A549 (cell line): ENCODE measurements around the gene CELF6. TPM values are rescaled to one million over a fixed set of nuclear protein-coding genes. Genes with fewer than 3 reads are reported as not detected.

Experiments
- ATAC-seq, 2 experiments: fragments of 200-7000 bp in 1 of 2; fragments of >200 bp in 1 of 2; cut with Nextera tagmentation in 1 of 2; cut with Tn5 transposase in 1 of 2; 3 replicates each; pipeline versions ENCODE4 v1.8.0 to v1.9.1; 2018 to 2020; ENCODE audit warnings: mild to moderate bottlenecking in 1 of 2, moderate library complexity in 1 of 2
- CTCF ChIA-PET: fragments of 300-600 bp; sonication (Branson Sonifier 250); formaldehyde crosslinking; extraction: SDS; loops from one replicate; lab custom pipeline; 2021; ENCODE audit warnings: antibody characterized with exemption, inconsistent platforms; lab: Yijun Ruan, JAX
- POLR2A ChIA-PET: fragments of 350-600 bp; formaldehyde crosslinking; extraction: SDS; loops from one replicate; lab custom pipeline; 2021; ENCODE audit warnings: antibody characterized with exemption, inconsistent platforms; lab: Yijun Ruan, JAX
- DNase-seq, 2 experiments: peaks; one replicate each; pipeline versions ENCODE4 v3.0.0 to v3.0.0-alpha.2; 2011 to 2016; ENCODE audit warnings: low read depth in 1 of 2, low spot score in 1 of 2
- FAIRE-seq: peaks from 2 replicates; lab custom pipeline; 2011; peaks lifted over from hg19 to GRCh38; lab: Jason Lieb, UNC
- H3K27ac ChIP-seq, 2 experiments: fragments of >200 bp; sonication (Bioruptor Twin); formaldehyde crosslinking; 3 replicates each; pipeline ENCODE4 v1.5.1; 2016 to 2017
- H3K4me1 ChIP-seq: fragments of >200 bp; sonication (Bioruptor Twin); formaldehyde crosslinking; 3 replicates; pipeline ENCODE4 v1.6.1; 2016
- H3K4me2 ChIP-seq: fragments of >200 bp; sonication (Bioruptor Twin); formaldehyde crosslinking; 3 replicates; pipeline ENCODE4 v1.6.1; 2016
- H3K4me3 ChIP-seq: fragments of >200 bp; sonication (Bioruptor Twin); formaldehyde crosslinking; 3 replicates; pipeline ENCODE4 v1.5.1; 2016
- H3K9me3 ChIP-seq: fragments of >200 bp; sonication (Bioruptor Twin); formaldehyde crosslinking; 3 replicates; pipeline ENCODE4 v1.6.1; 2016
- ATOH8 ChIP-seq: fragments of 250-450 bp; sonication (Bioruptor Pico); IDR thresholded peaks from 2 replicates; pipeline ENCODE4 v1.5.0; 2020; ENCODE audit warnings: low read depth, mild to moderate bottlenecking, moderate library complexity
- BCL3 ChIP-seq: fragments of >200 bp; sonication (Bioruptor Twin); formaldehyde crosslinking; IDR thresholded peaks from 3 replicates; pipeline ENCODE4 v1.6.1; 2016
- CBX2 ChIP-seq: fragments of 200-600 bp; sonication (generic); IDR thresholded peaks from 2 replicates; pipeline ENCODE4 v1.6.1; 2016; ENCODE audit warnings: low read depth, mild to moderate bottlenecking, borderline replicate concordance
- CTCF ChIP-seq: fragments of >200 bp; sonication (Bioruptor Twin); formaldehyde crosslinking; IDR thresholded peaks from 3 replicates; pipeline ENCODE4 v1.5.1; 2016
- FOSB ChIP-seq: fragments of 250-450 bp; sonication (Bioruptor Pico); IDR thresholded peaks from 2 replicates; pipeline ENCODE4 v1.5.0; 2020; ENCODE audit warnings: mild to moderate bottlenecking, moderate library complexity
- FOSL2 ChIP-seq, 2 experiments: fragments of 450-650 bp in 1 of 2; fragments of >200 bp in 1 of 2; sonication (Bioruptor Twin) in 1 of 2; formaldehyde crosslinking; IDR thresholded peaks; 2 replicates each; pipeline versions ENCODE4 v1.5.0 to v1.6.1; 2016 to 2020; ENCODE audit warnings: mild to moderate bottlenecking in 1 of 2, moderate library complexity in 1 of 2
- FOXS1 ChIP-seq: fragments of 250-450 bp; sonication (Bioruptor Pico); IDR thresholded peaks from 2 replicates; pipeline ENCODE4 v1.5.0; 2020; ENCODE audit warnings: mild to moderate bottlenecking, moderate library complexity
- HDAC2 ChIP-seq: fragments of 200-600 bp; sonication (generic); IDR thresholded peaks from 2 replicates; pipeline ENCODE4 v1.6.1; 2016
- HEYL ChIP-seq: fragments of 250-450 bp; sonication (Bioruptor Pico); IDR thresholded peaks from 2 replicates; pipeline ENCODE4 v1.8.0; 2021; ENCODE audit warnings: mild to moderate bottlenecking, moderate library complexity
- HMGXB4 ChIP-seq: fragments of 250-450 bp; sonication (Bioruptor Pico); IDR thresholded peaks from 2 replicates; pipeline ENCODE4 v1.5.0; 2021; ENCODE audit warnings: mild to moderate bottlenecking, moderate library complexity, borderline replicate concordance
- HOXB5 ChIP-seq: fragments of 250-450 bp; sonication (Bioruptor Pico); IDR thresholded peaks from 2 replicates; pipeline ENCODE4 v1.5.0; 2020; ENCODE audit warnings: mild to moderate bottlenecking, moderate library complexity
- JUN ChIP-seq, 2 experiments: fragments of >200 bp; sonication (Bioruptor Twin); formaldehyde crosslinking; IDR thresholded peaks; 2 replicates in 1 of 2; 3 replicates in 1 of 2; pipeline ENCODE4 v1.6.1; 2016 to 2017
- JUNB ChIP-seq: fragments of >200 bp; sonication (Bioruptor Twin); formaldehyde crosslinking; IDR thresholded peaks from 2 replicates; pipeline ENCODE4 v1.6.1; 2016
- KDM5A ChIP-seq: fragments of 200-600 bp; sonication (generic); IDR thresholded peaks from 2 replicates; pipeline ENCODE4 v1.6.1; 2016; ENCODE audit warnings: antibody characterized with exemption, mild to moderate bottlenecking
- MYC ChIP-seq: IDR thresholded peaks from 2 replicates; pipeline ENCODE4 v1.6.1; 2012; ENCODE audit warnings: mild to moderate bottlenecking, inconsistent platforms, low read length, improper control_type of control experiment, borderline replicate concordance
- NPAS2 ChIP-seq: fragments of 250-450 bp; sonication (Bioruptor Pico); IDR thresholded peaks from 2 replicates; pipeline ENCODE4 v1.8.0; 2022; ENCODE audit warnings: mild to moderate bottlenecking, moderate library complexity, borderline replicate concordance
- NR3C1 ChIP-seq: fragments of >200 bp; sonication (Bioruptor Twin); formaldehyde crosslinking; IDR thresholded peaks from 3 replicates; pipeline ENCODE4 v1.6.1; 2017
- POLR2AphosphoS2 ChIP-seq: conservative IDR thresholded peaks from 2 replicates; pipeline ENCODE4 v1.6.1; 2012; ENCODE audit warnings: low read length, improper control_type of control experiment, inconsistent platforms
- RCOR1 ChIP-seq: fragments of 150-350 bp; IDR thresholded peaks from 2 replicates; pipeline ENCODE4 v1.6.1; 2014; ENCODE audit warnings: antibody characterized with exemption, low read length, low read depth
- RFX5 ChIP-seq: fragments of 450-650 bp; IDR thresholded peaks from 2 replicates; pipeline ENCODE4 v1.7.1; 2014; ENCODE audit warnings: antibody characterized with exemption, mild to moderate bottlenecking, moderate library complexity
- RNF2 ChIP-seq: fragments of 200-600 bp; sonication (generic); IDR thresholded peaks from 2 replicates; pipeline ENCODE4 v1.6.1; 2016; ENCODE audit warnings: low read depth, mild to moderate bottlenecking, antibody characterized with exemption, moderate library complexity, borderline replicate concordance
- WGBS: methylation state at CpG from one replicate; pipeline ENCODE4 v1.1.6; 2017; ENCODE audit errors: missing lambda C conversion rate; 5-methylcytosine and 5-hydroxymethylcytosine counted together
- polyA plus RNA-seq, 4 experiments: library from polyadenylated mRNA; depleted of rRNA in 3 of 4; stranded (reverse); fragments of >200 nt; fragmentation: RNase III in 1 of 4; extraction: RNeasy Plus Mini Kit Qiagen cat#74134 plus additional on column Dnase treatment in 1 of 4; gene quantifications; 2 replicates in 3 of 4; 3 replicates in 1 of 4; pipeline ENCODE4 v1.2.3, GENCODE V29; 2011 to 2017

The CELF6 gene
- polyA plus RNA-seq, 2 of the 4 experiments (the other 2 are of a cell fraction) = 0.16 TPM; not detected in 1

GRCh38 chr15:72307026-72307425 lies 12.9 kb downstream of the CELF6 start:
- FAIRE-seq (no peak), ATAC-seq (0 out of 6 replicates have a peak, but pooled peaks of 1 of the 2 experiments have one; percentile 17), DNase-seq (no peak)
- Histone ChIP-seq H3K4me1 (peaks cover 6% of the 10 kb centered on the region; the same call in 2 of the 3 replicates), H3K4me3 (no peak overlapping the region), H3K9me3 (no peaks in the 10 kb centered on the region), H3K27ac (no peak overlapping the region), H3K4me2 (no peak overlapping the region)
- TF ChIP-seq NR3C1 (no peak), JUN (IDR thresholded peaks at IDR 0.05) (no peak), POLR2AphosphoS2 (no peak), RCOR1 (no peak), HDAC2 (no peak), HEYL (CRISPR knock-in tag) (no peak), RNF2 (no peak), CTCF (no peak), NPAS2 (CRISPR knock-in tag) (no peak), HMGXB4 (CRISPR knock-in tag) (no peak), FOSL2 (IDR thresholded peaks at IDR 0.05) (no peak), FOSL2 (CRISPR knock-in tag; IDR thresholded peaks at IDR 0.05) (no peak), ATOH8 (no peak), CBX2 (no peak), RFX5 (no peak), JUNB (no peak), MYC (no peak), BCL3 (no peak), KDM5A (no peak)
- ChIA-PET CTCF (interaction anchor here (0.6 to 1.0 kb wide), 2 partner anchors 20 to 34 kb away, joined by 3 read pairs; no protein-coding TSS in a partner anchor), POLR2A (no interaction called here)
- 41% methylated on average over 5 of the region's 5 CpGs for WGBS

GRCh38 chr15:72306211-72306785 lies 13.7 kb downstream of the CELF6 start:
- no peaks in the 10 kb centered on the region for H3K9me3 ChIP-seq
- no peak overlapping the region for H3K4me2 ChIP-seq
- TF ChIP-seq RFX5 (no peak), FOSB (CRISPR knock-in tag) (no peak), JUNB (no peak), FOSL2 (IDR thresholded peaks at IDR 0.05) (no peak), FOSL2 (CRISPR knock-in tag; IDR thresholded peaks at IDR 0.05) (no peak), HOXB5 (no peak), FOXS1 (no peak)
- peak in 1 of 2 experiments; percentile 17; a peak in 1 of 6 replicates for ATAC-seq
- no peak for FAIRE-seq
- DNase-seq = peak in 1 of 2 experiments; percentile 42
- WGBS = 50% methylated on average over 10 of the region's 10 CpGs
- ChIA-PET POLR2A (no interaction called here), CTCF (interaction anchor here (0.6 kb wide), 2 partner anchors 12 to 33 kb away, joined by 3 read pairs; no protein-coding TSS in a partner anchor)
- no peak overlapping the region for H3K4me3 ChIP-seq
- H3K27ac ChIP-seq = no peak overlapping the region
- peaks cover 6% of the 10 kb centered on the region; the same call in 2 of the 3 replicates for H3K4me1 ChIP-seq
